Myocyte (in vitro differentiated cells): ENCODE data around the gene LY6G6D. TPM values are rescaled to one million over a fixed set of nuclear protein-coding genes. Genes with fewer than 3 reads are reported as not detected.

ENCODE experiments used
- DNase-seq: peaks from one replicate; pipeline ENCODE4 v3.0.0-alpha.2; 2012; ENCODE audit warnings: low read depth
- microRNA-seq: library from miRNA; unstranded; fragments of <30 nt; microRNA quantifications from one replicate; pipeline ENCODE4, GENCODE V29; 2016
- total RNA-seq: library from RNA; depleted of rRNA; stranded (reverse); fragments of >200 nt; gene quantifications from 2 replicates; pipeline ENCODE4 v1.2.3, GENCODE V29; 2014

The LY6G6D gene
- total RNA-seq, 1 donor from 2014 or later: not detected

DNA sequence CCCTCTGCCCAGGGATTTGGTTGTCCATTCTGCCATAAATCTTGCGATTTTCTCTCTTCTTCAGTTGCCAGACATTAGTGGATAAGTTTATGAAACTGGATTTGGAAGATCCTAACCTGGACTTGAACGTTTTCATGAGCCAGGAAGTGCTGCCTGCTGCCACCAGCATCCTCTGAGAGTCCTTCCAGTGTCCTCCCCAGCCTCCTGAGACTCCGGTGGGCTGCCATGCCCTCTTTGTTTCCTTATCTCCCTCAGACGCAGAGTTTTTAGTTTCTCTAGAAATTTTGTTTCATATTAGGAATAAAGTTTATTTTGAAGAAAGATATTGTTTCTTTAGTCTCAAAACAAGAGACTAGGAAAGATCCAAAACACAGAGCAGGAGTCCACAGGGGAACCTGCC is 47.2 kb downstream of the LY6G6D start, which contains the start of gene SAPCD1:
Gene SAPCD1 (plus strand): TSS at position 301 of the 400 bp plus-strand sequence. CDS start 399 bp downstream, outside the sequence.
- DNase-seq: no peak

- DNase-seq: no peak
These were observed 47.9 kb downstream of the LY6G6D start for GRCh38 chr6:31762878-31763618.

GRCh38 chr6:31763619-31763940 is 48.4 kb downstream of the LY6G6D start:
- peak; percentile 82 for DNase-seq

GRCh38 chr6:31764198-31764597 is 49.0 kb downstream of the LY6G6D start:
- DNase-seq: no peak

- no peak for DNase-seq
These were observed 50.4 kb downstream of the LY6G6D start for GRCh38 chr6:31765559-31765909.

GRCh38 chr6:31765910-31766794 is 51.0 kb downstream of the LY6G6D start:
- peak; percentile 13 for DNase-seq

GRCh38 chr6:31767096-31767645 is 52.0 kb downstream of the LY6G6D start:
- no peak for DNase-seq

Small RNA genes lying within 50 kb of the gene (microRNA-seq; reads per million reads assigned to microRNA genes)
- 0.65 reads per million for gene MIR4646

Other genes starting within 250 kb of the LY6G6D start
- 2.1 and 2.9 TPM in 2 replicates for gene MICB, start 217.2 kb upstream of the LY6G6D start, total RNA-seq
- gene MCCD1, start 186.4 kb upstream of the LY6G6D start, total RNA-seq: not detected in 2 replicates
- 290 and 382 TPM in 2 replicates for gene DDX39B, start 173.3 kb upstream of the LY6G6D start, total RNA-seq
- 4.8 and 8.5 TPM in 2 replicates for gene ATP6V1G2, start 168.7 kb upstream of the LY6G6D start, total RNA-seq
- gene NFKBIL1, start 167.7 kb upstream of the LY6G6D start, total RNA-seq: 26.1 and 28.3 TPM in 2 replicates
- gene LTA, start 143.1 kb upstream of the LY6G6D start, total RNA-seq: not detected in 2 replicates
- gene TNF, start 139.8 kb upstream of the LY6G6D start, total RNA-seq: not detected in 2 replicates
- gene LTB, start 132.9 kb upstream of the LY6G6D start, total RNA-seq: 0.40 TPM in 1 of 2 replicates, not detected in the other
- not detected in 2 replicates for gene LST1, start 129.1 kb upstream of the LY6G6D start, total RNA-seq
- not detected in 2 replicates for gene NCR3, start 122.3 kb upstream of the LY6G6D start, total RNA-seq
- gene AIF1, start 100.1 kb upstream of the LY6G6D start, total RNA-seq: not detected in 2 replicates
- gene PRRC2A, start 94.6 kb upstream of the LY6G6D start, total RNA-seq: 77.2 and 85.9 TPM in 2 replicates
- 271 and 307 TPM in 2 replicates for gene BAG6, start 62.7 kb upstream of the LY6G6D start, total RNA-seq
- 2.9 and 4.2 TPM in 2 replicates for gene APOM, start 59.5 kb upstream of the LY6G6D start, total RNA-seq
- gene C6orf47, start 54.6 kb upstream of the LY6G6D start, total RNA-seq: 20.6 and 24.0 TPM in 2 replicates
- 8.6 and 12.9 TPM in 2 replicates for gene GPANK1, start 50.4 kb upstream of the LY6G6D start, total RNA-seq
- 211 and 248 TPM in 2 replicates for gene CSNK2B, start 49.3 kb upstream of the LY6G6D start, total RNA-seq
- 2.9 and 4.0 TPM in 2 replicates for gene LY6G5B, start 45.4 kb upstream of the LY6G6D start, total RNA-seq
- gene LY6G5C, start 34.3 kb upstream of the LY6G6D start, total RNA-seq: 2.7 and 3.4 TPM in 2 replicates
- gene ABHD16A, start 12.0 kb upstream of the LY6G6D start, total RNA-seq: 58.9 and 66.0 TPM in 2 replicates
- gene LY6G6F, start 8.5 kb upstream of the LY6G6D start, total RNA-seq: not detected in 2 replicates
- not detected in 2 replicates for gene LY6G6C, start 6.4 kb downstream of the LY6G6D start, total RNA-seq
- gene MPIG6B, start 8.0 kb downstream of the LY6G6D start, total RNA-seq: not detected in 2 replicates
- gene DDAH2, start 14.0 kb downstream of the LY6G6D start, total RNA-seq: 120 and 142 TPM in 2 replicates
- 257 and 425 TPM in 2 replicates for gene CLIC1, start 21.2 kb downstream of the LY6G6D start, total RNA-seq
- 7.4 and 8.4 TPM in 2 replicates for gene MSH5, start 24.7 kb downstream of the LY6G6D start, total RNA-seq
- 0.94 TPM in 1 of 2 replicates, not detected in the other for gene SAPCD1, start 47.3 kb downstream of the LY6G6D start, total RNA-seq
- gene VWA7, start 62.0 kb downstream of the LY6G6D start, total RNA-seq: 1.3 TPM in 1 of 2 replicates, not detected in the other
- gene VARS1, start 80.4 kb downstream of the LY6G6D start, total RNA-seq: 56.4 and 62.2 TPM in 2 replicates
- gene LSM2, start 91.6 kb downstream of the LY6G6D start, total RNA-seq: 28.7 and 38.8 TPM in 2 replicates
- gene HSPA1L, start 99.9 kb downstream of the LY6G6D start, total RNA-seq: 2.6 and 3.6 TPM in 2 replicates
- gene HSPA1A, start 100.2 kb downstream of the LY6G6D start, total RNA-seq: 109 and 131 TPM in 2 replicates
- 86.3 and 98.7 TPM in 2 replicates for gene HSPA1B, start 112.4 kb downstream of the LY6G6D start, total RNA-seq
- 128 and 187 TPM in 2 replicates for gene NEU1, start 147.5 kb downstream of the LY6G6D start, total RNA-seq
- 0.11 and 0.16 TPM in 2 replicates for gene SLC44A4, start 163.6 kb downstream of the LY6G6D start, total RNA-seq
- gene EHMT2, start 182.3 kb downstream of the LY6G6D start, total RNA-seq: 33.7 and 36.4 TPM in 2 replicates
- gene ZBTB12, start 186.7 kb downstream of the LY6G6D start, total RNA-seq: 2.7 and 3.3 TPM in 2 replicates
- 7.0 and 7.5 TPM in 2 replicates for gene C2, start 212.4 kb downstream of the LY6G6D start, total RNA-seq
- gene CFB, start 230.7 kb downstream of the LY6G6D start, total RNA-seq: 1.8 and 6.6 TPM in 2 replicates
- 86.4 and 87.1 TPM in 2 replicates for gene NELFE, start 243.6 kb downstream of the LY6G6D start, total RNA-seq
- 32.1 and 37.3 TPM in 2 replicates for gene SKIC2, start 243.8 kb downstream of the LY6G6D start, total RNA-seq